AG04449 (cell line): ENCODE measurements around the gene MYOM1.

Experiments
- CTCF ChIA-PET: fragments of 350-600 bp; formaldehyde crosslinking; extraction: SDS; loops from one replicate; lab custom pipeline; 2021; ENCODE audit warnings: antibody characterized with exemption; lab: Yijun Ruan, JAX
- POLR2A ChIA-PET: fragments of 400-600, 350-600 bp; formaldehyde crosslinking; extraction: SDS; loops from one replicate; lab custom pipeline; 2020; ENCODE audit warnings: antibody characterized with exemption, inconsistent platforms; lab: Yijun Ruan, JAX
- DNase-seq: peaks from one replicate; pipeline ENCODE4 v3.0.0-alpha.2; 2010; ENCODE audit warnings: low read depth, low spot score
- H3K4me3 ChIP-seq: 2 replicates; pipeline ENCODE4 v1.5.1; 2011; ENCODE audit warnings: low read depth, mild to moderate bottlenecking, control low read depth, low read length
- CTCF ChIP-seq: IDR thresholded peaks from one replicate; pipeline ENCODE4 v1.5.1; 2011; ENCODE audit warnings: mild to moderate bottlenecking, moderate library complexity, low read length, control low read depth, inconsistent platforms; ENCODE audit not compliant: insufficient read depth; ENCODE audit errors: missing control alignments

Gene MYOM1

DNA sequence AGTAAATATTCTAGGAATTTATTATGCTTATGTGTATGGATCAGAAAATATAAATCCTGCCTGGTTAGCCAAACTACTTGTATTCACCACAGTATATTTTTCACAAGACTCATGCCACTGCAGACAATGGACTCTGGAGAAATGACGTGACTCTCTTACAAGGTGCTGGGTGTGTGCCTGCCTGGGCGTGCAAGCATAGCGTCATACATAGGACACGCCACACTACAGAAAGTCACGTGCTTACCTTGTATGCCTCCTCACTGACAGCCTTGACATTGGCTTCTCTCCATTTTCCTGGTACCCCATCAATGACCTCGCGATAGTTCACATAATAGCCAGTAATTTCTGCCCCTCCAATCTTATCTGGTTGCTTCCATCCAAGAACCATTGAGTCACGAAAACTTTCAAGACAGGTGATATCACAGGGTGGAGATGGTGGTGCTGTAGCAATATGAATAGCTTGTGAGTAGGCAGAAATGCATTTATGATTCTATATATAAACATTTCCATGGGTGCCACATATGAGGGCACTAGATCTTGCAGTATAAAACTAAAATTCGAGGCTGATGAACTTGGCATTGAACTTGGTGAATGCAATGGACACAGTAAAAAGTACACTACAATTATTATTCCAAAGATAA is 93.2 kb downstream of the MYOM1 start:
- POLR2A ChIA-PET, result no interaction called here
- DNase-seq, result no peak
- CTCF ChIA-PET, result interaction anchor here (1.4 to 5.7 kb wide), 6 partner anchors 10 to 193 kb away, joined by 5 to 42 read pairs (median 31); no protein-coding TSS in a partner anchor
- no peak overlapping the region for H3K4me3 ChIP-seq
- TF ChIP-seq CTCF, result no peak

GRCh38 chr18:3124822-3125221 is 94.9 kb downstream of the MYOM1 start:
- no peak for DNase-seq
- TF ChIP-seq CTCF, result no peak
- ChIA-PET POLR2A (no interaction called here), CTCF (interaction anchor here (1.4 to 1.9 kb wide), 2 partner anchors 192 to 193 kb away, joined by 5 to 8 read pairs; no protein-coding TSS in a partner anchor)
- no peak overlapping the region for H3K4me3 ChIP-seq

- DNase-seq, result no peak
- ChIA-PET CTCF (no interaction called here), POLR2A (no interaction called here)
- TF ChIP-seq CTCF, result no peak
- H3K4me3 ChIP-seq, result no peak overlapping the region
Measured at GRCh38 chr18:3122851-3123250, 96.9 kb downstream of the MYOM1 start.

GRCh38 chr18:3121259-3121658 is 98.5 kb downstream of the MYOM1 start:
- TF ChIP-seq CTCF, result no peak
- POLR2A ChIA-PET, result no interaction called here
- H3K4me3 ChIP-seq, result no peak overlapping the region
- no peak for DNase-seq
- CTCF ChIA-PET, result no interaction called here

- CTCF ChIA-PET, result interaction anchor here (1.4 kb wide), 1 partner anchor 9 kb away, joined by 12 read pairs; no protein-coding TSS in a partner anchor
- no peak for DNase-seq
- no peak overlapping the region for H3K4me3 ChIP-seq
- POLR2A ChIA-PET, result no interaction called here
- no peak for TF ChIP-seq CTCF
Measured at GRCh38 chr18:3120356-3120755, 99.4 kb downstream of the MYOM1 start.

DNA sequence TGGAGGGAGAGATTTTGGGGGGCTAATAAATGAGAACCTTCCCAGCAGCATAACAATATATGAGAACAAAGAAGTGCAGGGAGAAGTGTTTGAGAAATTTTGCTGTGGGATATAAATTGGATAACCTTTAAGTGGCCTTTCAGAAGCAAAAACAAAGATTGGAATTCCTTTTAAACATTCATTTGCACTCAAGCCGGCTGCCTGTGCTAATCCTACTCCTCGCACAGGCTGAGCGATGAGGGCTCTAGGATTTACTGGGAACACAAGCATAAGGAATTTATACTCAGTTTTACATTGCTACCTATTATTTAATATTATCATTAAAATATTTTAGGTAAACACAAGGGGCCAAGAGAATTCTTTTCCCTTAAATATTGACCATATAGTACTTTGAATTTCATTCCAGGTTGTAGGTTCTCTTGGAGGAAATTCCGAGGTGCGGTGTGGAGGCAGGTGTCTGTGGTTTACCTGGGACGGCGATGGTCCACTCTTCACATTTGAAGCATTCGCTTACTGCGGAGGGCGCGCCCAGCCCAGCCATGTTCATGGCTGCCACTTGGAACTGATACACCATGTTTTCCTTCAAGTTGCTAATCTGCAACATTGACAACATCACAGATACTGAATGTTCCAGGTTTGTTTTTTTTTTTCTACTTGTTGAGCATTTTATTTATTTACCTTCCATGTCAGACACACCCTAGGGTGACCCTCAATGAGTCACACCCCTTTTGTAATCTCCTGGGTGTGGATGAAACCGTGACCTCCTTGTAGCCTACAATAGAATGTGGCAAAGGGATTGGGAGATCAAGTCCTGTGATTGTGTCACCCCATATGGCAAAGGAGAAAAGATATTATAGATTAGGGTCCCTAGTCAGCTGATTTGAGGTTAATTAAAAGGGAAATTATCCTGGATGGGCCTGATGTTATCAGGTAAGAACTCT is 100.1 kb downstream of the MYOM1 start:
- no peak for TF ChIP-seq CTCF
- POLR2A ChIA-PET, result no interaction called here
- CTCF ChIA-PET, result interaction anchor here (1.4 kb wide), 1 partner anchor 10 kb away, joined by 12 read pairs; no protein-coding TSS in a partner anchor
- DNase-seq, result no peak
- H3K4me3 ChIP-seq, result no peak overlapping the region
